HepG2 (cell line): Measurements from ENCODE around the gene COQ10B. TPM values are rescaled to one million over a fixed set of nuclear protein-coding genes. Genes with fewer than 3 reads are reported as not detected.

Source experiments
- ATAC-seq: fragments of 200-7000 bp; cut with Tn5 transposase; 3 replicates; pipeline ENCODE4 v1.9.1; 2020; ENCODE audit warnings: mild to moderate bottlenecking, moderate library complexity
- BruUV-seq: library from RNA; stranded (reverse); fragments of 400-500 nt; replicated peaks from 2 replicates; lab custom pipeline; 2021; lab: Mats Ljungman, UMichigan
- CTCF ChIA-PET: fragments of 300-600 bp; formaldehyde crosslinking; extraction: SDS; loops from one replicate; lab custom pipeline; 2021; ENCODE audit warnings: low total read pairs, inconsistent platforms, low intra/inter-chr PET ratio; lab: Yijun Ruan, JAX
- POLR2A ChIA-PET: fragments of 350-600 bp; sonication (Branson Sonifier 250); formaldehyde crosslinking; loops from one replicate; lab custom pipeline; 2020; ENCODE audit warnings: antibody characterized with exemption, inconsistent platforms; lab: Yijun Ruan, JAX
- DNase-seq: peaks from one replicate; pipeline ENCODE4 v3.0.0-alpha.2; 2015; ENCODE audit warnings: low spot score
- FAIRE-seq: peaks from 3 replicates; lab custom pipeline; 2011; peaks lifted over from hg19 to GRCh38; lab: Jason Lieb, UNC
- H2AFZ ChIP-seq: one replicate; pipeline ENCODE4 v1.6.1; 2011; ENCODE audit warnings: low read length, inconsistent platforms
- H3K27ac ChIP-seq: fragments of 300-600 bp; 3 replicates; pipeline ENCODE4 v1.8.0; 2011; ENCODE audit warnings: mixed run types, mild to moderate bottlenecking, mixed read lengths, low read length, inconsistent platforms; ENCODE audit not compliant: insufficient read depth; ENCODE audit errors: extremely low read length
- H3K27me3 ChIP-seq, 2 experiments: fragments of 200-600 bp in 1 of 2; 2 replicates in 1 of 2; 3 replicates in 1 of 2; pipeline versions ENCODE4 v1.6.0 to v1.8.0; 2011; ENCODE audit warnings: low read length in 2 of 2, mild to moderate bottlenecking in 2 of 2, moderate library complexity in 2 of 2, inconsistent platforms in 1 of 2; ENCODE audit not compliant: insufficient read depth in 2 of 2, control insufficient read depth in 1 of 2
- H3K36me3 ChIP-seq, 2 experiments: fragments of 200-600 bp in 1 of 2; replicated peaks in 1 of 2; 2 replicates in 1 of 2; 3 replicates in 1 of 2; pipeline versions ENCODE4 v1.5.1 to v1.8.0; 2011; ENCODE audit warnings: low read length in 2 of 2, inconsistent platforms in 1 of 2; ENCODE audit not compliant: insufficient read depth in 2 of 2, control insufficient read depth in 1 of 2
- H3K4me1 ChIP-seq: 2 replicates; pipeline ENCODE4 v1.5.1; 2012; ENCODE audit warnings: low read length, inconsistent platforms; ENCODE audit not compliant: insufficient read depth
- H3K4me2 ChIP-seq: 2 replicates; pipeline ENCODE4 v1.6.0; 2011; ENCODE audit warnings: low read depth, low read length, inconsistent platforms
- H3K4me3 ChIP-seq, 3 experiments: fragments of 200-600 bp in 1 of 3; sonication (generic), shearing (Covaris generic) in 1 of 3; replicated peaks in 1 of 3; 2 replicates each; pipeline ENCODE4 v1.5.1; 2011 to 2016; ENCODE audit warnings: low read length in 3 of 3, inconsistent platforms in 2 of 3, low read depth in 2 of 3, mild to moderate bottlenecking in 2 of 3, control low read depth in 1 of 3, mixed read lengths in 1 of 3; ENCODE audit not compliant: insufficient read depth in 1 of 3
- H3K79me2 ChIP-seq: one replicate; pipeline ENCODE4 v1.6.1; 2011; ENCODE audit warnings: low read length, inconsistent platforms; ENCODE audit not compliant: insufficient read depth
- H3K9ac ChIP-seq: 2 replicates; pipeline ENCODE4 v1.6.0; 2011; ENCODE audit warnings: mild to moderate bottlenecking, low read depth, low read length, inconsistent platforms; ENCODE audit not compliant: insufficient read depth
- H3K9me3 ChIP-seq: 2 replicates; pipeline ENCODE4 v1.5.1; 2012; ENCODE audit warnings: mild to moderate bottlenecking, low read length
- H4K20me1 ChIP-seq: 2 replicates; pipeline ENCODE4 v1.6.0; 2011; ENCODE audit warnings: inconsistent platforms, mild to moderate bottlenecking, low read length, moderate library complexity; ENCODE audit not compliant: insufficient read depth
- CSRNP2 ChIP-seq: sonication (generic); formaldehyde crosslinking; conservative IDR thresholded peaks from 2 replicates; pipeline ENCODE4 v1.8.0; 2022; ENCODE audit warnings: low read depth, missing genetic modification reagents
- FOXP1 ChIP-seq, 2 experiments: fragments of 450-650 bp in 1 of 2; IDR thresholded peaks; 2 replicates each; pipeline ENCODE4 v1.6.1; 2017 to 2018; ENCODE audit warnings: antibody characterized with exemption in 1 of 2
- KLF15 ChIP-seq: sonication (generic); formaldehyde crosslinking; IDR thresholded peaks from 2 replicates; pipeline ENCODE4 v1.8.1; 2023; ENCODE audit warnings: borderline replicate concordance, mild to moderate bottlenecking, inconsistent platforms, missing genetic modification reagents, mixed read lengths
- KLF9 ChIP-seq: IDR thresholded peaks from 2 replicates; pipeline ENCODE4 v1.6.1; 2016; ENCODE audit warnings: low read depth
- MBNL3 ChIP-seq: fragments of 250-450 bp; sonication (Bioruptor Pico); conservative IDR thresholded peaks from 2 replicates; pipeline ENCODE4 v1.8.0; 2022; ENCODE audit warnings: mild to moderate bottlenecking, inconsistent platforms
- POLR2G ChIP-seq: fragments of 200-400 bp; formaldehyde crosslinking; IDR thresholded peaks from 2 replicates; pipeline ENCODE4 v1.6.1; 2018; ENCODE audit warnings: mild to moderate bottlenecking, low read depth, low read length, moderate library complexity
- ZFP37 ChIP-seq: sonication (generic); formaldehyde crosslinking; IDR thresholded peaks from 2 replicates; pipeline ENCODE4 v1.4.0; 2020; ENCODE audit warnings: missing genetic modification reagents, borderline replicate concordance
- ZNF460 ChIP-seq: sonication (generic); formaldehyde crosslinking; IDR thresholded peaks from 2 replicates; pipeline ENCODE4 v1.5.1; 2020; ENCODE audit warnings: missing genetic modification reagents, mild to moderate bottlenecking, borderline replicate concordance
- ZNF660 ChIP-seq: sonication (generic); formaldehyde crosslinking; IDR thresholded peaks from 2 replicates; pipeline ENCODE4 v1.5.1; 2020; ENCODE audit warnings: mild to moderate bottlenecking, low read depth, missing genetic modification reagents, borderline replicate concordance
- ZNF780A ChIP-seq: sonication (generic); formaldehyde crosslinking; IDR thresholded peaks from 2 replicates; pipeline ENCODE4 v1.8.0; 2022; ENCODE audit warnings: mild to moderate bottlenecking, missing genetic modification reagents, moderate library complexity
- WGBS: methylation state at CpG from one replicate; pipeline ENCODE4 v1.1.6; 2017; ENCODE audit warnings: low lambda C conversion rate; 5-methylcytosine and 5-hydroxymethylcytosine counted together
- in situ Hi-C: cut with HindIII; loops from 2 replicates; pipeline ENCODE4 v1.10.0; 2017; ENCODE audit warnings: low pct_unique_long_range_greater_than_20kb; ENCODE audit not compliant: extremely low pct_ligation_motif_present
- intact Hi-C: fragments of 100-400 bp; cut with micrococcal nuclease; formaldehyde crosslinking; loops from one replicate; pipeline ENCODE4 v1.10.0; 2022; ENCODE audit not compliant: unreplicated experiment
- polyA plus RNA-seq, 8 experiments: library from polyadenylated mRNA; depleted of rRNA in 3 of 8; stranded (reverse) in 7 of 8; unstranded in 1 of 8; fragments of >200 nt; fragmentation: Illumina TruSeq in 4 of 8; extraction: Trizol in 4 of 8; gene quantifications; 2 replicates each; pipeline versions ENCODE4 v1.2.1 to v1.2.3, GENCODE V29; 2011 to 2016; ENCODE audit warnings: low read depth in 4 of 8, missing spikeins in 1 of 8, mixed read lengths in 1 of 8; ENCODE audit not compliant: insufficient read depth in 1 of 8
- total RNA-seq, 5 experiments: library from RNA; depleted of rRNA; stranded (reverse); fragments of >200 nt; fragmentation: Illumina TruSeq; extraction: Trizol; gene quantifications; 2 replicates each; pipeline ENCODE4 v1.2.3, GENCODE V29; 2016; ENCODE audit warnings: low read depth in 1 of 5
- TF ChIP-seq, protein P1 (sequence below): sonication (generic); formaldehyde crosslinking; IDR thresholded peaks from 2 replicates; pipeline ENCODE4 v1.9.0; 2021; ENCODE audit warnings: mild to moderate bottlenecking, missing genetic modification reagents
- TF ChIP-seq, protein P2 (sequence below): sonication (generic); formaldehyde crosslinking; IDR thresholded peaks from 2 replicates; pipeline ENCODE4 v1.4.0; 2020; ENCODE audit warnings: missing genetic modification reagents, borderline replicate concordance

Gene COQ10B
- total and polyA plus RNA-seq, 2 of the 13 experiments (the other 11 are each of a cell fraction or from before 2014, with no cell fraction given) = 4.6 to 34.9 TPM

GRCh38 chr2:197502201-197502600 is 48.8 kb downstream of the COQ10B start:
- in situ Hi-C loops = no loop called here
- ATAC-seq (no peak), FAIRE-seq (no peak), DNase-seq (no peak)
- H3K36me3 ChIP-seq = peaks cover 11 to 37% of the 10 kb centered on the region in 2 experiments
- H3K9me3 ChIP-seq = no peaks in the 10 kb centered on the region
- intact Hi-C loops = loop anchor here (5.0 kb wide), 1 partner anchor 35 kb away; no protein-coding TSS in a partner anchor
- BruUV-seq = no TSS peak
- no peaks in the 10 kb centered on the region; a peak in 1 of 5 replicates for H3K27me3 ChIP-seq
- peak overlapping the region; percentile 73 for H3K4me2 ChIP-seq
- POLR2A ChIA-PET = interaction anchor here (1.1 to 5.8 kb wide), 5 partner anchors 13 to 75 kb away, joined by 3 to 264 read pairs (median 143); partner anchors contain the start of genes COQ10B, MOB4 and SF3B1
- H3K4me1 ChIP-seq = peaks cover 36% of the 10 kb centered on the region
- H3K9ac ChIP-seq = peak overlapping the region; percentile 99
- peaks cover 35% of the 10 kb centered on the region for H4K20me1 ChIP-seq
- H3K4me3 ChIP-seq = peak overlapping the region; percentile 68 to 99 (median 87); a peak in 5 of 6 replicates
- H2AFZ ChIP-seq = no peak overlapping the region
- CTCF ChIA-PET = no interaction called here
- peaks cover 70% of the 10 kb centered on the region for H3K79me2 ChIP-seq
- H3K27ac ChIP-seq = peak overlapping the region; percentile 96
- 10% methylated on average over 4 of the region's 4 CpGs for WGBS
- no peak for TF ChIP-seq KLF9
- no peak for TF ChIP-seq MBNL3 (CRISPR knock-in tag)
- TF ChIP-seq ZNF660 (CRISPR knock-in tag) = no peak
- TF ChIP-seq KLF15 = no peak
- TF ChIP-seq CSRNP2 (CRISPR knock-in tag) = no peak
- 0 out of 2 replicates have a peak, but pooled peaks have one; percentile 29 for TF ChIP-seq POLR2G
- TF ChIP-seq FOXP1 (IDR thresholded peaks at IDR 0.05) = no peak
- TF ChIP-seq FOXP1 (CRISPR knock-in tag; IDR thresholded peaks at IDR 0.05) = no peak
- TF ChIP-seq, protein P1, sequence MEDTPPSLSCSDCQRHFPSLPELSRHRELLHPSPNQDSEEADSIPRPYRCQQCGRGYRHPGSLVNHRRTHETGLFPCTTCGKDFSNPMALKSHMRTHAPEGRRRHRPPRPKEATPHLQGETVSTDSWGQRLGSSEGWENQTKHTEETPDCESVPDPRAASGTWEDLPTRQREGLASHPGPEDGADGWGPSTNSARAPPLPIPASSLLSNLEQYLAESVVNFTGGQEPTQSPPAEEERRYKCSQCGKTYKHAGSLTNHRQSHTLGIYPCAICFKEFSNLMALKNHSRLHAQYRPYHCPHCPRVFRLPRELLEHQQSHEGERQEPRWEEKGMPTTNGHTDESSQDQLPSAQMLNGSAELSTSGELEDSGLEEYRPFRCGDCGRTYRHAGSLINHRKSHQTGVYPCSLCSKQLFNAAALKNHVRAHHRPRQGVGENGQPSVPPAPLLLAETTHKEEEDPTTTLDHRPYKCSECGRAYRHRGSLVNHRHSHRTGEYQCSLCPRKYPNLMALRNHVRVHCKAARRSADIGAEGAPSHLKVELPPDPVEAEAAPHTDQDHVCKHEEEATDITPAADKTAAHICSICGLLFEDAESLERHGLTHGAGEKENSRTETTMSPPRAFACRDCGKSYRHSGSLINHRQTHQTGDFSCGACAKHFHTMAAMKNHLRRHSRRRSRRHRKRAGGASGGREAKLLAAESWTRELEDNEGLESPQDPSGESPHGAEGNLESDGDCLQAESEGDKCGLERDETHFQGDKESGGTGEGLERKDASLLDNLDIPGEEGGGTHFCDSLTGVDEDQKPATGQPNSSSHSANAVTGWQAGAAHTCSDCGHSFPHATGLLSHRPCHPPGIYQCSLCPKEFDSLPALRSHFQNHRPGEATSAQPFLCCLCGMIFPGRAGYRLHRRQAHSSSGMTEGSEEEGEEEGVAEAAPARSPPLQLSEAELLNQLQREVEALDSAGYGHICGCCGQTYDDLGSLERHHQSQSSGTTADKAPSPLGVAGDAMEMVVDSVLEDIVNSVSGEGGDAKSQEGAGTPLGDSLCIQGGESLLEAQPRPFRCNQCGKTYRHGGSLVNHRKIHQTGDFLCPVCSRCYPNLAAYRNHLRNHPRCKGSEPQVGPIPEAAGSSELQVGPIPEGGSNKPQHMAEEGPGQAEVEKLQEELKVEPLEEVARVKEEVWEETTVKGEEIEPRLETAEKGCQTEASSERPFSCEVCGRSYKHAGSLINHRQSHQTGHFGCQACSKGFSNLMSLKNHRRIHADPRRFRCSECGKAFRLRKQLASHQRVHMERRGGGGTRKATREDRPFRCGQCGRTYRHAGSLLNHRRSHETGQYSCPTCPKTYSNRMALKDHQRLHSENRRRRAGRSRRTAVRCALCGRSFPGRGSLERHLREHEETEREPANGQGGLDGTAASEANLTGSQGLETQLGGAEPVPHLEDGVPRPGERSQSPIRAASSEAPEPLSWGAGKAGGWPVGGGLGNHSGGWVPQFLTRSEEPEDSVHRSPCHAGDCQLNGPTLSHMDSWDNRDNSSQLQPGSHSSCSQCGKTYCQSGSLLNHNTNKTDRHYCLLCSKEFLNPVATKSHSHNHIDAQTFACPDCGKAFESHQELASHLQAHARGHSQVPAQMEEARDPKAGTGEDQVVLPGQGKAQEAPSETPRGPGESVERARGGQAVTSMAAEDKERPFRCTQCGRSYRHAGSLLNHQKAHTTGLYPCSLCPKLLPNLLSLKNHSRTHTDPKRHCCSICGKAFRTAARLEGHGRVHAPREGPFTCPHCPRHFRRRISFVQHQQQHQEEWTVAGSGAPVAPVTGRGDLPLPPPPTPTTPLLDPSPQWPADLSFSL (CRISPR knock-in tag) = no peak
- TF ChIP-seq ZNF460 (CRISPR knock-in tag) = no peak
- TF ChIP-seq, protein P2, sequence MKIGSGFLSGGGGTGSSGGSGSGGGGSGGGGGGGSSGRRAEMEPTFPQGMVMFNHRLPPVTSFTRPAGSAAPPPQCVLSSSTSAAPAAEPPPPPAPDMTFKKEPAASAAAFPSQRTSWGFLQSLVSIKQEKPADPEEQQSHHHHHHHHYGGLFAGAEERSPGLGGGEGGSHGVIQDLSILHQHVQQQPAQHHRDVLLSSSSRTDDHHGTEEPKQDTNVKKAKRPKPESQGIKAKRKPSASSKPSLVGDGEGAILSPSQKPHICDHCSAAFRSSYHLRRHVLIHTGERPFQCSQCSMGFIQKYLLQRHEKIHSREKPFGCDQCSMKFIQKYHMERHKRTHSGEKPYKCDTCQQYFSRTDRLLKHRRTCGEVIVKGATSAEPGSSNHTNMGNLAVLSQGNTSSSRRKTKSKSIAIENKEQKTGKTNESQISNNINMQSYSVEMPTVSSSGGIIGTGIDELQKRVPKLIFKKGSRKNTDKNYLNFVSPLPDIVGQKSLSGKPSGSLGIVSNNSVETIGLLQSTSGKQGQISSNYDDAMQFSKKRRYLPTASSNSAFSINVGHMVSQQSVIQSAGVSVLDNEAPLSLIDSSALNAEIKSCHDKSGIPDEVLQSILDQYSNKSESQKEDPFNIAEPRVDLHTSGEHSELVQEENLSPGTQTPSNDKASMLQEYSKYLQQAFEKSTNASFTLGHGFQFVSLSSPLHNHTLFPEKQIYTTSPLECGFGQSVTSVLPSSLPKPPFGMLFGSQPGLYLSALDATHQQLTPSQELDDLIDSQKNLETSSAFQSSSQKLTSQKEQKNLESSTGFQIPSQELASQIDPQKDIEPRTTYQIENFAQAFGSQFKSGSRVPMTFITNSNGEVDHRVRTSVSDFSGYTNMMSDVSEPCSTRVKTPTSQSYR (CRISPR knock-in tag) = no peak
- TF ChIP-seq ZFP37 (CRISPR knock-in tag) = no peak
- no peak for TF ChIP-seq ZNF780A (CRISPR knock-in tag)
